ENCODE data around the gene TPST1. TPM values are rescaled to one million over a fixed set of nuclear protein-coding genes. Genes with fewer than 3 reads are reported as not detected.
"Not testable (repeated sequence)": the region's sequence is repeated elsewhere in the genome, so short reads cannot be mapped to it uniquely, and the experiment has no call there.

TPST1 gene
- total RNA-seq, 1 experiment from 2014 or later, result 29.0 TPM

- Histone ChIP-seq H3K27me3 (ENCODE audit: control insufficient read depth, insufficient read depth, low read length) (no peaks in the 10 kb centered on the region), H3K4me1 (ENCODE audit: control insufficient read depth, insufficient read depth, low read length) (no peaks in the 10 kb centered on the region), H3K27ac (ENCODE audit: low read length) (no peak overlapping the region), H3K9me3 (ENCODE audit: control insufficient read depth, insufficient read depth, low read depth, low read length) (no peaks in the 10 kb centered on the region), H3K36me3 (ENCODE audit: control insufficient read depth, insufficient read depth, low read length) (no peaks in the 10 kb centered on the region), H3K4me3 (ENCODE audit: low read depth in 2 of 2, low read length in 2 of 2) (no peak overlapping the region)
- in situ Hi-C loops (cut with HindIII; ENCODE audit: low pct_unique_long_range_greater_than_20kb, low sequenced_read_pairs), result no loop called here
- TF ChIP-seq REST (IDR thresholded peaks at IDR 0.05; ENCODE audit: insufficient read depth in 1 of 2, low read depth in 2 of 2, low read length in 1 of 2) (no peak), SIN3A (IDR thresholded peaks at IDR 0.05; ENCODE audit: borderline replicate concordance, insufficient read depth, low read depth, low read length) (no peak), POLR2AphosphoS5 (IDR thresholded peaks at IDR 0.05; ENCODE audit: low read depth, low read length) (no peak), TCF7L2 (IDR thresholded peaks at IDR 0.05; ENCODE audit: low read depth, low read length) (no peak), CTCF (IDR thresholded peaks at IDR 0.05) (no peak)
- no peak for ATAC-seq
- ChIA-PET CTCF (no interaction called here), POLR2A (interaction anchor here (0.5 kb wide), 1 partner anchor 278 kb away, joined by 3 read pairs; no protein-coding TSS in a partner anchor)
- no peak for DNase-seq (ENCODE audit: low read depth, low spot score)
- no TSS peak for BruUV-seq (replicated peaks)
- intact Hi-C loops (cut with micrococcal nuclease; ENCODE audit: unreplicated experiment), result no loop called here
Measured at GRCh38 chr7:66363635-66364034, 158.5 kb downstream of the TPST1 start.

GRCh38 chr7:66365031-66365430 lies 159.9 kb downstream of the TPST1 start:
- CTCF ChIA-PET, result interaction anchor here (0.7 kb wide), 1 partner anchor 47 kb away, joined by 5 read pairs; no protein-coding TSS in a partner anchor
- H3K4me1 ChIP-seq (ENCODE audit: control insufficient read depth, insufficient read depth, low read length); ATAC-seq; H3K27me3 ChIP-seq (ENCODE audit: control insufficient read depth, insufficient read depth, low read length); DNase-seq (ENCODE audit: low read depth, low spot score); in situ Hi-C loops (cut with HindIII; ENCODE audit: low pct_unique_long_range_greater_than_20kb, low sequenced_read_pairs); H3K9me3 ChIP-seq (ENCODE audit: control insufficient read depth, insufficient read depth, low read depth, low read length); intact Hi-C loops (cut with micrococcal nuclease; ENCODE audit: unreplicated experiment); H3K36me3 ChIP-seq (ENCODE audit: control insufficient read depth, insufficient read depth, low read length); BruUV-seq (replicated peaks); H3K27ac ChIP-seq (ENCODE audit: low read length); H3K4me3 ChIP-seq (ENCODE audit: low read depth in 2 of 2, low read length in 2 of 2): not testable (repeated sequence)
- POLR2A ChIA-PET, result interaction anchor here (0.6 kb wide), 2 partner anchors 69 to 102 kb away, joined by 3 to 6 read pairs; no protein-coding TSS in a partner anchor

- ChIA-PET CTCF (no interaction called here), POLR2A (no interaction called here)
- H3K9me3 ChIP-seq (ENCODE audit: control insufficient read depth, insufficient read depth, low read depth, low read length), result no peaks in the 10 kb centered on the region
- BruUV-seq (replicated peaks), result no TSS peak
- H3K27ac ChIP-seq (ENCODE audit: low read length), result no peak overlapping the region
- no peaks in the 10 kb centered on the region for H3K4me1 ChIP-seq (ENCODE audit: control insufficient read depth, insufficient read depth, low read length)
- ATAC-seq, result no peak
- intact Hi-C loops (cut with micrococcal nuclease; ENCODE audit: unreplicated experiment) (no loop called here), in situ Hi-C loops (cut with HindIII; ENCODE audit: low pct_unique_long_range_greater_than_20kb, low sequenced_read_pairs) (no loop called here)
- TF ChIP-seq REST (IDR thresholded peaks at IDR 0.05; ENCODE audit: insufficient read depth in 1 of 2, low read depth in 2 of 2, low read length in 1 of 2) (no peak), TCF7L2 (IDR thresholded peaks at IDR 0.05; ENCODE audit: low read depth, low read length) (no peak), POLR2AphosphoS5 (IDR thresholded peaks at IDR 0.05; ENCODE audit: low read depth, low read length) (no peak), CTCF (IDR thresholded peaks at IDR 0.05) (no peak), SIN3A (IDR thresholded peaks at IDR 0.05; ENCODE audit: borderline replicate concordance, insufficient read depth, low read depth, low read length) (no peak)
- H3K27me3 ChIP-seq (ENCODE audit: control insufficient read depth, insufficient read depth, low read length), result no peaks in the 10 kb centered on the region
- no peaks in the 10 kb centered on the region for H3K36me3 ChIP-seq (ENCODE audit: control insufficient read depth, insufficient read depth, low read length)
- no peak for DNase-seq (ENCODE audit: low read depth, low spot score)
- H3K4me3 ChIP-seq (ENCODE audit: low read depth in 2 of 2, low read length in 2 of 2), result no peak overlapping the region
Measured at GRCh38 chr7:66371096-66371824, 166.1 kb downstream of the TPST1 start.
